GM21786 (cell line): ENCODE results near the gene GAR1.
"Not testable (repeated sequence)": the region's sequence is repeated elsewhere in the genome, so short reads cannot be mapped to it uniquely, and the experiment has no call there.

ENCODE experiments used
- ATAC-seq: cut with Tn5 transposase; IDR thresholded peaks from one replicate; pipeline ENCODE4 v1.9.1; 2021; ENCODE audit not compliant: unreplicated experiment

Gene GAR1

DNA sequence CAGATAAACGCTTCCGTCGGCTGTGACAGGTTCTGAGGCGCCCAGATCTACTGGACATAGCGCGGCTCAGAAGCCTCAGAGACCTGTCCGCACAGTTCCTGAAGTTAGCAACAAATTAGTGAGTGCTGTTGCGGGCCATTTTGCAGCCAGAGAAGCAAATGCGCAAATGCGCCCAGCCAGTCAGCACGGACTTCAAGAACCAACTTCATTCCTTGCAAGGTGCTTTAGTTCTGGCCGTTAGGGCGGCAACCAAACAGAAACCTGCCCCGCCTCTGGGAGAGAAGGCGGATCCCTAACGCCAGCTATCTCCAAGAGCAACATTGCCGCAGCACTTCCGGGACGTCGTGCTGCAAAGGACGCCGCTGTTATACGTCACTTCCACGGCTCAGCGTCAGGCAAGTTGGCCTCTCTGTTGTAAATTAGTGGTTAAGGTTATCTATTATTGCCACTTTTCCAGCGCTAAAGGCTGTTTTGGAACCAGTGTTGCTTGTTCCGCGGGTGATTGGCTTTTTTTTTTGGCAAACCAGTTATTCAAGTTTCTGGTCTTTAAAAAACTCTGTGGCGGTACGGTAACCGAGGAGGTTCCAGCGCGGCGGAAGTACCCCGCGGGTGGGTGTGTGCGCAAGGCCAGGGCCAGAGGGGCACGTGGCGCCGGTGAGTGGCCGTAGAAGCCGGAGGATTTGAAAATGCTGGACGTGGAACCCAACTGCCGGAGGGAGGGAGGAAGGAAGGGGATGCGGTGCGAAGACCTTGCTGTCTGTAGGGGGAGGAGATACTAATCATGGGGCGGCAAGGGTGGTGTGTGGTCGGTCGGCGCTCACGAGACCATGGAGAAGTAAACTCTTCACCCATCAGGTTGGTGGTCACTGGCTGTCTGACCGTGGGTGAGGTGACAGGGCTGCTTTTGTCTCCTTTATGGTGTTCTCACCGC, at the start of gene GAR1:
GAR1 (plus strand) TSS at position 612 of the 931 bp plus-strand sequence. CDS start 403 bp downstream, outside the sequence.
- peak; percentile 99 for ATAC-seq

- not testable (repeated sequence) for ATAC-seq
These were observed 33.5 kb upstream of the GAR1 start for GRCh38 chr4:109782092-109782491.

DNA sequence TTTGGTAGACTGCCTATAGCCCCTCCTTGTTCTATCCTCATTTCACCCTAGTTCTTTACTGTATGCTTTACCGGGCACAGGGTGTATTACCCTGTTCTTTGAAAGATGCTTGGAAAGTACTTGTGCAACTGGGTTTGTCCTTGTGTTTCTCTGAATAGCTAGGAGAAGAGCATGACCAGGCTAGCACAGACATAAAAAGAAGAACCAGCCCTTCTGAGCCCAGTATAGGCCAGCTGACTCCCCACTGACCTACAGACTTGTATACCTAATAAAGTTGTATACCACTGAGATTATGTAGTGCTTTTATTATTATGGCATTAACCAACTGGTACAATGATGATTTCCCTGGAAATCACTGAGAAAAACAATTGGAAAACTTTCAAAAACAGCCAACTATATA, 28.7 kb upstream of the GAR1 start:
- ATAC-seq = no peak

DNA sequence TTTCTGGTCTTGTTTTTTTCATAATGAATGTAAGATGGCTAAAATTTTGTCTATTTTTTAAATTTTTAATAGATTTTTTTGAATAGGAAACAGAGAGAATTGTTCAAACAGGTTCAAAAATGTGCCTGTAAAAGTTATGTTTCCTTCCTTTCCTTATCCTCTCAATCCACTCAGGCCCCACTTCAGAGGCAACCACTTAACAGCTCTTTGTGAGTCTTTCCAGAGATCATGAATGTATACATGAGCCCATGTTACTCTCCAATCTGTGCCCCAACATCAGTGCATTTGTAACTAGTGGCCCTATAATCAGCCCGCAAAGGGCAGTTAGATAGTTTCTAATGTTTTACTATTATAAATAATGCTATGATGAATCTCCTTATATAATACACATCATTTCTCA, 27.8 kb upstream of the GAR1 start:
- ATAC-seq = no peak

- ATAC-seq = no peak
These were observed 20.5 kb upstream of the GAR1 start for GRCh38 chr4:109795059-109795458.

DNA sequence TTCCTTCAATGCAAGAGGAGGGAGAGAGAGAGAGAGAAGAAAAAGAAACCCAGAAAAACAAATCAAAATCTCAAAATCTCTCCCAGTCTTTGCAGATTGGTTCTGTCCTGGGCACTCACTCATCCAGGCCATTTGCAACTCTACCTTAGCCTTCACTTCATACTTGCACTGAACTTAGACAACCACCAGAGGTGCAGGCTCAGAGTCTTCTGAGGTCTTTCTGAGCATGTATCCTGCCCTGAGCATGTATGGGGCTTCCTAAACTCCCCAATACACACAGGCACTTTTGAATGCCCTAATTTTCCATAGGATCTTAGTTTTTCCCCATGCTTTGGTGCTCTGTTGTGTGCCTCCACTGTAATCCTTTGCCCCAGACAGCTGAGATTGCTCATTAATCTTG, 16.7 kb upstream of the GAR1 start:
- ATAC-seq = no peak

GRCh38 chr4:109801099-109801789, 14.3 kb upstream of the GAR1 start:
- ATAC-seq = no peak

DNA sequence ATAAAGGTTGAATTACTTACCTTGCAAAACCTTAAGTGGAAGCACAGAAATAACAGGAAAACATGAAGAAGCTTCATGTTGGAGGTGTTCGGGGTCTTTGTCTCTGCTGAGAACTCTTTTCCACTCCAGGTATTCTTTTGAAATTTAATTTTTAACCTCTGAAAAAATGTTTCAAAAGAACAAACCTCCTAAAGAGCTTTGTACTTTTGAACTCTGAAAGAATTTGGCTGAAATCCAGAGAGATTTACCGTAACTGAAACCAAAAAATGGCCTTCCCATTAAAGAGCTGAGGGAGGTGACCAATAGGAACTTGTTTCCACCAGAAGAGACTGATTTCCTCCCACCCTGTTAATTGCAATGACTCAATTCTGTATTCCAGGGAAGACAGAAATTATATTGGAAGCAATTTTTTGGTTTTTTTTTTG, 13.7 kb upstream of the GAR1 start, which contains the start of gene CFI:
CFI (minus strand) TSS at position 105 of the 425 bp plus-strand sequence; CDS start at position 77, 28 bp downstream.
- ATAC-seq = no peak

DNA sequence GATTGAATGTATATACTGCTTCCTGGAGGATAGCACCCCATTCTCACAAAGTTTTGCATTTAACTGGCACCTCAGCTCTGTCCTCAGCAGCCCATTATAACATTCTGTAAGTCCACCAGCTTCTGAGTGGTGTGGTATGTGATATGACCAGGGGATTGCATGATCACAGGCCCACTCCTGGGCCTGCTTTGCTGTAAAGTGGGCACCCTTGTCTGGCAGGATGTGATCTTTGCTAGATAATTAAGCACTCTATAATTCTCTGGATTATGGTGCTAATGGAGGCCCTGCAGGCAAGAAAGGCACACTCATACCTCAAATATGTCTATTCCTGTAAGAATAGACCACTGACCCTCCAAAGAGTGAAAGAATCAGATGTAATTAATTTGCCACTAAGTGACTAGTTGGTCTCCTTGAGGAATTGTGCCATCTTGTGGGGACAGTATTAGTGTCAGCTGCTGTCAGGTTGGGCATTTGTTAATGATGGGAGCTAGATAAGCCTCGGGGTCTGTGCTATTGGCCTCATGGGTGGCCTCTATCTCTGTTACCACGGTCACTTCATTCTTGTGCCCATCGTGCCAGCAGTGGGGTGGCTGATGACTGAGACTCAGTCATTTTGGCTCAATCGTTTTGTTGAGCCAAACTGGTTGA, 11.5 kb upstream of the GAR1 start:
- ATAC-seq = peak; percentile 89

GRCh38 chr4:109809655-109810054, 5.9 kb upstream of the GAR1 start:
- no peak for ATAC-seq

GRCh38 chr4:109810552-109811387, 4.8 kb upstream of the GAR1 start:
- ATAC-seq = no peak

- ATAC-seq = no peak
These were observed 3.9 kb upstream of the GAR1 start for GRCh38 chr4:109811707-109812106.

DNA sequence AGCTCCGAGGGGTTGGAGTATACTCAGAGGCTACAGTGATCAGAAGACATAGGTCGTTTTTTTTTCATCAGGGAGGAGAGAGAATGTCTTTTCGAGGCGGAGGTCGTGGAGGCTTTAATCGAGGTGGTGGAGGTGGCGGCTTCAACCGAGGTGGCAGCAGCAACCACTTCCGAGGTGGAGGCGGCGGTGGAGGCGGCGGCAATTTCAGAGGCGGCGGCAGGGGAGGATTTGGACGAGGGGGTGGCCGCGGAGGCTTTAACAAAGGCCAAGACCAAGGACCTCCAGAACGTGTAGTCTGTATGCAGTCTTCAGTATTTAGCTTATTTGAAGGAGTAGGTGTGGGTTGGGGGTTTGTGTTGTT, 500 bp downstream of the GAR1 start:
- ATAC-seq = no peak

DNA sequence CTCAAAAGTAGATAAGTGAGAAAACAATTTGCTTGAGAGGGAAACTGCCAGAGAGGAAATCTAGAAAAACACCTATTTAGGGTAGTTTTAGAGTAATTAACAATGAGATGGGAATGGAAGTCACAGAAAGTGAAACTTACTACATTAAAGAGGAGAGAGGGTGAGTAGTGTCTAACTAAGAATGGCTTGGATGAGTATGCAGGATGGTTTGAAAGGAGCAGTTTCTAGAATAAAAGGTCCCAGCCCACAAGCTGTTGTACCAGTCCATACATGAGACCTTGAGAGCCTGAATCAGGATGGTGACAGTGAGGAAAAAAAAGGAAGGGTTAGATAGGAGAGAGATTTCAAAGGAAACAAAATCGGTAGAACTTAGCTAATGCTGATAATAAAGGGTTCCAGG, 1.3 kb downstream of the GAR1 start:
- ATAC-seq = no peak

DNA sequence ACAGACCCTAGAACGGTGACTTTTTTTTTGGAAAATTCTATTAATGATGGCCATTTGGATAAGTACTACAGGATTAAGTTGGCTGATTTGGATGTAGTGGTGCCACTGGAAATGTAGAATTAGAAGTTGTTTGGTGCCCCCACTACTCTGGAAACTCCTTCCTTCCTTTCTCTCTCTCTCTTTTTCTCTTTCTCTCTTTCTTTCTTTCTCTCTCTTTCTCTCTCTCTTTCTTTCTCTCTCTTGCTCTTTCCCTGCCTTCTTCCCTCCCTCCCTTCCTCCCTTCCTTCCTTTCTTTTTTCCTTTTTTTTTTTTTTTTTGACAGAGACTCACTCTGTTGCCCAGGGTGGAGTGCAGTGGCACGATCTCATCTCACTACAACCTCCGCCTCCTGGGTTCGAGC, 2.7 kb downstream of the GAR1 start:
- no peak for ATAC-seq

GRCh38 chr4:109820563-109820962, 5.0 kb downstream of the GAR1 start:
- no peak for ATAC-seq

DNA sequence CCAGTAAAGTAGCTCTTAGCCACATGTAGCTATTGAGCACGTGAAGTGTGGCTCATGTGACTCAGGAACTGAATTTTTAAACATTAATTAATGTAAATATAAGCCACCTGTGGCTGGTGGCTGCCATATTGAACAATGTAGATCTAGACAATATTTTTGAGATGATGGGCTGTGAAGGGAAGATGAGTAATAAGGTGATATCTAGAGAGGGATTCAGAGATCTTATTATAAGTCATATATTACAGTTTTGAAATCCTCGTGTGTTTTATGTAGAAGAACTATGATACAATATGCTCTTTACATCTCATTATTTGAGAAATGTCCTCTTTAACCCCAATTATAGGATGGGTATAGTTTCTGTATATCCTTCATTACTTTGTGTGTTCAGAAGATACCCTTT, 5.6 kb downstream of the GAR1 start:
- ATAC-seq = no peak

GRCh38 chr4:109826719-109827118, 11.2 kb downstream of the GAR1 start:
- no peak for ATAC-seq

GRCh38 chr4:109827672-109828071, 12.1 kb downstream of the GAR1 start, which contains the start of gene RRH:
Gene RRH, plus strand, starts transcription at chr4:109827972. Its CDS starts 56 bp downstream, at chr4:109828028.
- ATAC-seq = no peak

GRCh38 chr4:109833756-109834155, 18.2 kb downstream of the GAR1 start:
- ATAC-seq = no peak

DNA sequence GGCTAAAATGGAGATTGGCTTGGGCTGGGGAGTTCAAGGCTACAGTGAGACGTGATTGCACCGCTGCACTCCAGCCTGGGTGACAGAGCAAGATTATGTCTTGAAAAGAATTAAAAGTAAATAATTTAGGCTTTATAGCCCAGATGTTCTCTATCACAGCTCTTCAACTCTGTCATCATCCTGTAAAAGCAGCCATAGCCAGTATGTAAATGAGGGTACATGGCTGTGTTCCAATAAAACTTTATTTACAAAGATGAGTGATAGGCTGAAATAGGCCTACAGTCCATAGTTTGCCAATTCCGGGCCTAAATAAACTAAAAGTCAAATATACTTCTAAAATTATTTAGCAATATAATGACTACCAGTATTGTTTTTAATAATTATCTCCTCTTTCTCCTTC, 21.4 kb downstream of the GAR1 start:
- no peak for ATAC-seq
